ENCODE measurements around the gene NAT16. TPM values are rescaled to one million over a fixed set of nuclear protein-coding genes. Genes with fewer than 3 reads are reported as not detected.
A peak's percentile ranks its signal among the peaks of the same experiment; 100 is the strongest.

The NAT16 gene
- total and polyA plus RNA-seq, 2 donors (not counting 1 experiment from before 2014, with no cell fraction given), result not detected

DNA sequence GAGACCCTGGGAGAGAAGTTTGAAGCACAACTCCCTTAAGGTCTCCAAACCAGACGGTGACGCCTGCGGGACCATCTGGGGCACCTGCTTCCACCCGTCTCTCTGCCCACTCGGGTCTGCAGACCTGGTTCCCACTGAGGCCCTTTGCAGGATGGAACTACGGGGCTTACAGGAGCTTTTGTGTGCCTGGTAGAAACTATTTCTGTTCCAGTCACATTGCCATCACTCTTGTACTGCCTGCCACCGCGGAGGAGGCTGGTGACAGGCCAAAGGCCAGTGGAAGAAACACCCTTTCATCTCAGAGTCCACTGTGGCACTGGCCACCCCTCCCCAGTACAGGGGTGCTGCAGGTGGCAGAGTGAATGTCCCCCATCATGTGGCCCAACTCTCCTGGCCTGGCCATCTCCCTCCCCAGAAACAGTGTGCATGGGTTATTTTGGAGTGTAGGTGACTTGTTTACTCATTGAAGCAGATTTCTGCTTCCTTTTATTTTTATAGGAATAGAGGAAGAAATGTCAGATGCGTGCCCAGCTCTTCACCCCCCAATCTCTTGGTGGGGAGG is 42.4 kb downstream of the NAT16 start:
- H3K9me3 ChIP-seq (ENCODE audit: control extremely low read depth in 1 of 3, control insufficient read depth in 2 of 3, insufficient read depth in 1 of 3, low read length in 2 of 3), result no peaks in the 10 kb centered on the region
- no peaks in the 10 kb centered on the region for H3K36me3 ChIP-seq (replicated peaks in 1 of 2; ENCODE audit: control extremely low read depth in 1 of 2, control insufficient read depth in 1 of 2, extremely low read depth in 1 of 2, insufficient read depth in 2 of 2, low read length in 1 of 2)
- H3K4me3 ChIP-seq (ENCODE audit: control extremely low read depth in 1 of 5, extremely low read depth in 1 of 5, insufficient read depth in 1 of 5, low read depth in 2 of 5, low read length in 4 of 5), result no peak overlapping the region
- no peak for TF ChIP-seq EZH2 (IDR thresholded peaks at IDR 0.05; ENCODE audit: borderline replicate concordance, insufficient read depth, low read depth, low read length, poor library complexity, severe bottlenecking)
- TF ChIP-seq CTCF (IDR thresholded peaks at IDR 0.05), result no peak
- WGBS (ENCODE audit: insufficient coverage), result 86% methylated on average over 8 of the region's 9 CpGs
- H3K9ac ChIP-seq (ENCODE audit: low read length), result no peak overlapping the region
- no peak overlapping the region for H2AFZ ChIP-seq (ENCODE audit: insufficient read depth, low read depth, low read length, poor library complexity, severe bottlenecking)
- H3K27ac Mint-ChIP-seq, result peak overlapping the region; percentile 50
- no peaks in the 10 kb centered on the region for H4K20me1 ChIP-seq (ENCODE audit: control insufficient read depth, insufficient read depth, low read length, poor library complexity, severe bottlenecking)
- no peak overlapping the region for H3K27ac ChIP-seq (ENCODE audit: low read length in 2 of 2)
- H3K9me3 Mint-ChIP-seq (ENCODE audit: insufficient read depth), result no peaks in the 10 kb centered on the region
- peak overlapping the region; percentile 74 for H3K4me3 Mint-ChIP-seq
- H3K4me1 ChIP-seq (ENCODE audit: control insufficient read depth in 2 of 2, insufficient read depth in 2 of 2, low read length in 2 of 2), result peaks cover 0 to 7% of the 10 kb centered on the region in 2 donors
- H3K4me2 ChIP-seq (replicated peaks; ENCODE audit: low read depth, low read length, poor library complexity, severe bottlenecking), result peak overlapping the region; percentile 37
- peaks cover 0 to 10% (median 3%) of the 10 kb centered on the region in 4 experiments for H3K27me3 ChIP-seq (replicated peaks in 1 of 4; ENCODE audit: control extremely low read depth in 1 of 4, control insufficient read depth in 3 of 4, insufficient read depth in 4 of 4, low read length in 3 of 4)
- no peak for ATAC-seq (ENCODE audit: low read depth)
- intact Hi-C loops (cut with micrococcal nuclease), result loop anchor here (1.0 to 2.0 kb wide), 2 partner anchors 53 to 55 kb away; partner anchors contain the start of gene TRIM56
- no peak for DNase-seq
- peaks cover 13% of the 10 kb centered on the region for H3K4me1 Mint-ChIP-seq
- ChIA-PET CTCF (interaction anchor here (1.1 to 1.5 kb wide), 4 partner anchors 9 to 145 kb away, joined by 3 to 4 read pairs (median 4); no protein-coding TSS in a partner anchor), POLR2A (no interaction called here)
- peaks cover 31% of the 10 kb centered on the region for H3K27me3 Mint-ChIP-seq
- H3K79me2 ChIP-seq (ENCODE audit: control insufficient read depth, insufficient read depth, low read length), result no peaks in the 10 kb centered on the region

GRCh38 chr7:101134399-101134980 is 45.6 kb downstream of the NAT16 start:
- Histone ChIP-seq H4K20me1 (ENCODE audit: control insufficient read depth, insufficient read depth, low read length, poor library complexity, severe bottlenecking) (no peaks in the 10 kb centered on the region), H3K36me3 (replicated peaks in 1 of 2; ENCODE audit: control extremely low read depth in 1 of 2, control insufficient read depth in 1 of 2, extremely low read depth in 1 of 2, insufficient read depth in 2 of 2, low read length in 1 of 2) (no peaks in the 10 kb centered on the region), H3K4me1 (ENCODE audit: control insufficient read depth in 2 of 2, insufficient read depth in 2 of 2, low read length in 2 of 2) (peaks cover 0 to 7% of the 10 kb centered on the region in 2 donors), H3K9me3 (ENCODE audit: control extremely low read depth in 1 of 3, control insufficient read depth in 2 of 3, insufficient read depth in 1 of 3, low read length in 2 of 3) (no peaks in the 10 kb centered on the region), H3K9ac (ENCODE audit: low read length) (no peak overlapping the region), H3K4me2 (replicated peaks; ENCODE audit: low read depth, low read length, poor library complexity, severe bottlenecking) (no peak overlapping the region), H2AFZ (ENCODE audit: insufficient read depth, low read depth, low read length, poor library complexity, severe bottlenecking) (no peak overlapping the region), H3K27ac (ENCODE audit: low read length in 2 of 2) (no peak overlapping the region), H3K4me3 (ENCODE audit: control extremely low read depth in 1 of 5, extremely low read depth in 1 of 5, insufficient read depth in 1 of 5, low read depth in 2 of 5, low read length in 4 of 5) (no peak overlapping the region), H3K79me2 (ENCODE audit: control insufficient read depth, insufficient read depth, low read length) (no peaks in the 10 kb centered on the region), H3K27me3 (replicated peaks in 1 of 4; ENCODE audit: control extremely low read depth in 1 of 4, control insufficient read depth in 3 of 4, insufficient read depth in 4 of 4, low read length in 3 of 4) (peaks cover 0 to 10% (median 3%) of the 10 kb centered on the region in 4 experiments)
- ATAC-seq (ENCODE audit: low read depth) (no peak), DNase-seq (no peak)
- ChIA-PET CTCF (interaction anchor here (0.7 to 4.2 kb wide), 5 partner anchors 10 to 93 kb away, joined by 3 to 24 read pairs (median 6); no protein-coding TSS in a partner anchor), POLR2A (no interaction called here)
- intact Hi-C loops (cut with micrococcal nuclease), result no loop called here
- no peaks in the 10 kb centered on the region for H3K9me3 Mint-ChIP-seq (ENCODE audit: insufficient read depth)
- H3K4me1 Mint-ChIP-seq, result peaks cover 12% of the 10 kb centered on the region
- TF ChIP-seq EZH2 (IDR thresholded peaks at IDR 0.05; ENCODE audit: borderline replicate concordance, insufficient read depth, low read depth, low read length, poor library complexity, severe bottlenecking) (no peak), CTCF (IDR thresholded peaks at IDR 0.05) (no peak)
- no peak overlapping the region for H3K4me3 Mint-ChIP-seq
- H3K27me3 Mint-ChIP-seq, result peaks cover 41% of the 10 kb centered on the region
- no peak overlapping the region for H3K27ac Mint-ChIP-seq
- 100% methylated on average over 1 of the region's 6 CpGs for whole genome bisulfite sequencing (ENCODE audit: insufficient coverage)

All from B cell (primary cell).